Tongue (tissue), 2 donors: ENCODE data around the gene BCL7A. TPM values are rescaled to one million over a fixed set of nuclear protein-coding genes. Genes with fewer than 3 reads are reported as not detected.
"Not testable (repeated sequence)": the region's sequence is repeated elsewhere in the genome, so short reads cannot be mapped to it uniquely, and the experiment has no call there.

Experiments
- DNase-seq: peaks from one replicate; pipeline ENCODE4 v3.0.0-alpha.2; 2015
- total RNA-seq: library from RNA; depleted of rRNA; stranded (reverse); fragments of >200 nt; gene quantifications from one replicate; pipeline ENCODE4 v1.2.3, GENCODE V29; 2014

BCL7A gene
- total RNA-seq, 1 donor from 2014 or later: 15.4 TPM

- DNase-seq: peak; percentile 65
Observed at GRCh38 chr12:122094735-122095631, 73.3 kb downstream of the BCL7A start.

- no peak for DNase-seq
Observed at GRCh38 chr12:122096014-122096413, 74.3 kb downstream of the BCL7A start.

GRCh38 chr12:122096591-122097149 lies 75.0 kb downstream of the BCL7A start:
- DNase-seq: peak; percentile 54

- no peak for DNase-seq
Observed at GRCh38 chr12:122097584-122097926, 75.9 kb downstream of the BCL7A start.

- peak; percentile 83 for DNase-seq
Observed at GRCh38 chr12:122097927-122098756, 76.5 kb downstream of the BCL7A start.

GRCh38 chr12:122099280-122099749 lies 77.6 kb downstream of the BCL7A start:
- DNase-seq: no peak

- no peak for DNase-seq
Observed at GRCh38 chr12:122099856-122100255, 78.2 kb downstream of the BCL7A start.

GRCh38 chr12:122100568-122100967 lies 78.9 kb downstream of the BCL7A start:
- DNase-seq: no peak

- peak; percentile 69 for DNase-seq
Observed at GRCh38 chr12:122102331-122102730, 80.6 kb downstream of the BCL7A start.

- no peak for DNase-seq
Observed at GRCh38 chr12:122104844-122105243, 83.2 kb downstream of the BCL7A start.

- DNase-seq: not testable (repeated sequence)
Observed at GRCh38 chr12:122105496-122105895, 83.8 kb downstream of the BCL7A start.

GRCh38 chr12:122106843-122107242 lies 85.2 kb downstream of the BCL7A start:
- no peak for DNase-seq

- no peak for DNase-seq
Observed at GRCh38 chr12:122107261-122107660, 85.6 kb downstream of the BCL7A start.

- DNase-seq: no peak
Observed at GRCh38 chr12:122111089-122111641, 89.5 kb downstream of the BCL7A start.

Other genes with a start within 250 kb of the BCL7A start
- gene RHOF, start 228.2 kb upstream of the BCL7A start, total RNA-seq: 7.8 TPM
- 5.5 TPM for gene SETD1B, start 217.9 kb upstream of the BCL7A start, total RNA-seq
- gene HPD, start 163.0 kb upstream of the BCL7A start, total RNA-seq: 1.0 TPM
- 58.2 TPM for gene PSMD9, start 133.1 kb upstream of the BCL7A start, total RNA-seq
- 4.5 TPM for gene CFAP251, start 103.3 kb upstream of the BCL7A start, total RNA-seq
- gene MLXIP, start 56.9 kb downstream of the BCL7A start, total RNA-seq: 15.9 TPM
- gene IL31, start 152.3 kb downstream of the BCL7A start, total RNA-seq: not detected
- gene LRRC43, start 161.2 kb downstream of the BCL7A start, total RNA-seq: 0.51 TPM
- gene B3GNT4, start 181.8 kb downstream of the BCL7A start, total RNA-seq: 0.41 TPM
- 55.3 TPM for gene DIABLO, start 204.2 kb downstream of the BCL7A start, total RNA-seq
- 18.9 TPM for gene VPS33A, start 244.6 kb downstream of the BCL7A start, total RNA-seq